NCI-H526 treated with DMSO at 0.1 percent for 48 hours (cell line): ENCODE measurements around the gene UMPS.

Experiments
- DNase-seq: peaks from one replicate; lab custom pipeline; 2025; lab: John Stamatoyannopoulos, UW

UMPS gene

GRCh38 chr3:124763644-124764358 lies 33.5 kb downstream of the UMPS start:
- no peak for DNase-seq

- no peak for DNase-seq
Observed at GRCh38 chr3:124764746-124765145, 34.5 kb downstream of the UMPS start.

- no peak for DNase-seq
Observed at GRCh38 chr3:124765197-124765840, 35.1 kb downstream of the UMPS start.

- no peak for DNase-seq
Observed at GRCh38 chr3:124766113-124767095, 36.2 kb downstream of the UMPS start.

- no peak for DNase-seq
Observed at GRCh38 chr3:124767264-124767663, 37.0 kb downstream of the UMPS start.

GRCh38 chr3:124767691-124768090 lies 37.4 kb downstream of the UMPS start:
- DNase-seq, result no peak

GRCh38 chr3:124768812-124769211 lies 38.6 kb downstream of the UMPS start:
- DNase-seq, result no peak

- DNase-seq, result no peak
Observed at GRCh38 chr3:124769462-124769861, 39.2 kb downstream of the UMPS start.

GRCh38 chr3:124770336-124771082 lies 40.3 kb downstream of the UMPS start:
- no peak for DNase-seq

- DNase-seq, result no peak
Observed at GRCh38 chr3:124771083-124771445, 40.8 kb downstream of the UMPS start.

GRCh38 chr3:124772081-124772831 lies 42.0 kb downstream of the UMPS start:
- no peak for DNase-seq

GRCh38 chr3:124773351-124774326 lies 43.4 kb downstream of the UMPS start:
- DNase-seq, result no peak

GRCh38 chr3:124774327-124774718 lies 44.1 kb downstream of the UMPS start:
- no peak for DNase-seq

GRCh38 chr3:124774841-124775402 lies 44.7 kb downstream of the UMPS start:
- DNase-seq, result no peak

GRCh38 chr3:124775877-124776276 lies 45.6 kb downstream of the UMPS start:
- DNase-seq, result no peak

GRCh38 chr3:124776856-124777255 lies 46.6 kb downstream of the UMPS start:
- no peak for DNase-seq

- DNase-seq, result no peak
Observed at GRCh38 chr3:124777762-124778470, 47.7 kb downstream of the UMPS start.

- DNase-seq, result no peak
Observed at GRCh38 chr3:124779116-124779515, 48.9 kb downstream of the UMPS start.

GRCh38 chr3:124779751-124780191 lies 49.5 kb downstream of the UMPS start:
- DNase-seq, result no peak
